Psoas muscle (tissue), 8 donors: ENCODE results near the gene CMSS1. TPM values are rescaled to one million over a fixed set of nuclear protein-coding genes. Genes with fewer than 3 reads are reported as not detected.

Source experiments
- ATAC-seq, 4 donors: fragments of 200-7000 bp; cut with Tn5 transposase; one replicate each; pipeline ENCODE4 v1.9.1; 2020; ENCODE audit warnings: moderate library complexity in 3 of 4, mild to moderate bottlenecking in 2 of 4
- DNase-seq, 2 donors: peaks; one replicate each; pipeline ENCODE4 v3.0.0-alpha.2; 2020
- H3K27ac ChIP-seq: fragments of 200-600 bp; one replicate; pipeline ENCODE4 v1.8.0; 2022
- H3K27me3 ChIP-seq, 3 donors: fragments of 200-600 bp in 1 of 3; one replicate each; pipeline versions ENCODE4 v1.6.1 to v1.8.0; 2013 to 2022; ENCODE audit warnings: low read length in 2 of 3, mild to moderate bottlenecking in 2 of 3, moderate library complexity in 1 of 3; ENCODE audit not compliant: insufficient read depth in 3 of 3
- H3K36me3 ChIP-seq, 2 donors: fragments of 200-600 bp in 1 of 2; one replicate each; pipeline versions ENCODE4 v1.6.1 to v1.8.0; 2013 to 2022; ENCODE audit warnings: low read depth in 1 of 2, mild to moderate bottlenecking in 1 of 2, moderate library complexity in 1 of 2; ENCODE audit not compliant: insufficient read depth in 1 of 2
- H3K4me1 ChIP-seq: fragments of 200-600 bp; one replicate; pipeline ENCODE4 v1.8.0; 2022
- H3K4me3 ChIP-seq: fragments of 200-600 bp; one replicate; pipeline ENCODE4 v1.8.0; 2022; ENCODE audit warnings: mild to moderate bottlenecking
- H3K9me3 ChIP-seq: fragments of 200-600 bp; one replicate; pipeline ENCODE4 v1.8.0; 2022
- CTCF ChIP-seq: fragments of 200-600 bp; IDR thresholded peaks from one replicate; pipeline ENCODE4 v1.8.0; 2022; ENCODE audit warnings: antibody characterized with exemption
- WGBS, 3 donors: extraction: QIAGEN DNeasy Blood & Tissue Kit; methylation state at CpG; one replicate each; pipeline versions ENCODE4 v1.1.6 to v1.1.7; 2013; 5-methylcytosine and 5-hydroxymethylcytosine counted together
- intact Hi-C, 2 donors: fragments of 100-400 bp; cut with DNase I; formaldehyde crosslinking; loops; one replicate each; pipeline versions ENCODE4 v1.11.0 to v1.14.2; 2022
- polyA plus RNA-seq, 3 donors: library from polyadenylated mRNA; stranded (reverse); fragments of 200-250 nt; gene quantifications; one replicate each; pipeline ENCODE4 v1.2.3, GENCODE V29; 2013
- total RNA-seq, 4 donors: library from RNA; stranded (reverse); fragmentation: NEBNext Ultra II Directional in 2 of 4; extraction: Animal tissue kit (Norgen Biotek cat#: 25700) in 2 of 4; gene quantifications; one replicate each; pipeline versions ENCODE4 v1.2.1 to v1.2.4, GENCODE V29; 2021 to 2023
- donor health status: healthy with polysubstance abuse.
- donor health status: DM: no; HTN: no; CAD: no; lungs with moderate emphysema.
- donor health status: Bipolar disorder and iron deficiency.
- donor health status: healthy.
- donor health status: DM: yes; HTN: yes; CAD: no.
- donor health status: DM: no; HTN: no; CAD: no.
- donor health status: DM: no; HTN: no; CAD: no.
- donor health status: DM: yes; HTN: yes; CAD: no.

Gene CMSS1
- total and polyA plus RNA-seq, 7 donors, result 18.4 to 174 (median 58.8) TPM

GRCh38 chr3:100216713-100217112, 399.1 kb downstream of the CMSS1 start:
- DNase-seq (no peak), ATAC-seq (no peak)
- intact Hi-C loops, result no loop called here
- H3K9me3 ChIP-seq, result peaks cover 11% of the 10 kb centered on the region
- H3K27me3 ChIP-seq, result no peaks in the 10 kb centered on the region
- H3K27ac ChIP-seq, result no peak overlapping the region
- no peaks in the 10 kb centered on the region for H3K4me1 ChIP-seq
- no peaks in the 10 kb centered on the region for H3K36me3 ChIP-seq
- 38 to 71% (median 49%) methylated on average over 1 of the region's 1 CpG for WGBS, 3 donors
- no peak overlapping the region for H3K4me3 ChIP-seq
- no peak for TF ChIP-seq CTCF

- Histone ChIP-seq H3K27me3 (no peaks in the 10 kb centered on the region), H3K9me3 (peaks cover 11% of the 10 kb centered on the region), H3K4me3 (no peak overlapping the region), H3K4me1 (no peaks in the 10 kb centered on the region), H3K27ac (no peak overlapping the region), H3K36me3 (no peaks in the 10 kb centered on the region)
- DNase-seq, result no peak
- ATAC-seq, result no peak
- intact Hi-C loops, result no loop called here
- 97 to 100% (median 98%) methylated on average over 1 of the region's 1 CpG for WGBS, 3 donors
- no peak for TF ChIP-seq CTCF
These were observed 403.5 kb downstream of the CMSS1 start for GRCh38 chr3:100221159-100221558.

GRCh38 chr3:100225193-100225592, 407.5 kb downstream of the CMSS1 start:
- no peak for ATAC-seq
- Histone ChIP-seq H3K36me3 (no peaks in the 10 kb centered on the region), H3K27ac (no peak overlapping the region), H3K9me3 (peaks cover 8% of the 10 kb centered on the region), H3K4me1 (peaks cover 11% of the 10 kb centered on the region), H3K4me3 (no peak overlapping the region), H3K27me3 (no peaks in the 10 kb centered on the region)
- 94 to 96% (median 95%) methylated on average over 26 of the region's 26 CpGs for WGBS, 3 donors
- no peak for DNase-seq
- intact Hi-C loops, result no loop called here
- no peak for TF ChIP-seq CTCF

GRCh38 chr3:100225883-100226282, 408.2 kb downstream of the CMSS1 start:
- Histone ChIP-seq H3K4me1 (peaks cover 11% of the 10 kb centered on the region), H3K36me3 (no peaks in the 10 kb centered on the region), H3K9me3 (peaks cover 4% of the 10 kb centered on the region), H3K27me3 (no peaks in the 10 kb centered on the region), H3K27ac (peak overlapping the region; percentile 68), H3K4me3 (no peak overlapping the region)
- WGBS, 3 donors, result 90 to 97% (median 94%) methylated on average over 8 of the region's 8 CpGs
- intact Hi-C loops, result no loop called here
- TF ChIP-seq CTCF, result no peak
- DNase-seq (no peak), ATAC-seq (no peak)

GRCh38 chr3:100226712-100227429, 409.2 kb downstream of the CMSS1 start:
- Histone ChIP-seq H3K4me3 (no peak overlapping the region), H3K4me1 (peaks cover 11% of the 10 kb centered on the region), H3K27ac (peak overlapping the region; percentile 68), H3K27me3 (no peaks in the 10 kb centered on the region), H3K36me3 (no peaks in the 10 kb centered on the region), H3K9me3 (peaks cover 4% of the 10 kb centered on the region)
- intact Hi-C loops, result no loop called here
- ATAC-seq (peak; percentile 73 to 94 (median 88)), DNase-seq (no peak)
- TF ChIP-seq CTCF, result no peak
- 22 to 38% (median 25%) methylated on average over 6 of the region's 6 CpGs for WGBS, 3 donors
